ENCODE data around the gene KMT2C. TPM values are rescaled to one million over a fixed set of nuclear protein-coding genes. Genes with fewer than 3 reads are reported as not detected.

The KMT2C gene
- total and polyA plus RNA-seq, 2 experiments from 2014 or later: 21.9 to 47.7 TPM

- no peaks in the 10 kb centered on the region for H3K79me2 ChIP-seq
- WGBS (ENCODE audit: low lambda C conversion rate, missing lambda C conversion rate): 100% methylated on average over 3 of the region's 3 CpGs
- H4K20me1 ChIP-seq (ENCODE audit: insufficient read depth, poor library complexity, severe bottlenecking): peaks cover 3% of the 10 kb centered on the region
- H3K36me3 ChIP-seq (replicated peaks; ENCODE audit: insufficient read depth, low read depth): peaks cover 7% of the 10 kb centered on the region
- DNase-seq (ENCODE audit: low spot score): no peak
- no peak overlapping the region for H3K4me3 ChIP-seq
- H3K4me1 ChIP-seq (ENCODE audit: insufficient read depth): no peaks in the 10 kb centered on the region
- no peaks in the 10 kb centered on the region for H3K9me2 ChIP-seq (replicated peaks; ENCODE audit: insufficient read depth)
- H3K9me3 ChIP-seq (ENCODE audit: low read depth): no peaks in the 10 kb centered on the region
- H3K27me3 ChIP-seq: no peaks in the 10 kb centered on the region
- H3K27ac ChIP-seq: no peak overlapping the region
- H2AFZ ChIP-seq: no peak overlapping the region
- TF ChIP-seq EZH2phosphoT487 (IDR thresholded peaks at IDR 0.05; ENCODE audit: low read depth, severe bottlenecking, unreplicated experiment) (no peak), CTCF (IDR thresholded peaks at IDR 0.05; ENCODE audit: poor library complexity) (no peak), EZH2 (IDR thresholded peaks at IDR 0.05; ENCODE audit: borderline replicate concordance) (no peak)
- H3K4me2 ChIP-seq: no peak overlapping the region
These were observed 257.3 kb downstream of the KMT2C start for GRCh38 chr7:152178405-152179058.

GRCh38 chr7:152177681-152178404 is 258.0 kb downstream of the KMT2C start:
- no peak for TF ChIP-seq EZH2phosphoT487 (IDR thresholded peaks at IDR 0.05; ENCODE audit: low read depth, severe bottlenecking, unreplicated experiment)
- TF ChIP-seq CTCF (IDR thresholded peaks at IDR 0.05; ENCODE audit: poor library complexity): no peak
- no peak for TF ChIP-seq EZH2 (IDR thresholded peaks at IDR 0.05; ENCODE audit: borderline replicate concordance)

GRCh38 chr7:152176797-152177196 is 259.0 kb downstream of the KMT2C start:
- no peak overlapping the region for H2AFZ ChIP-seq
- no peaks in the 10 kb centered on the region for H4K20me1 ChIP-seq (ENCODE audit: insufficient read depth, poor library complexity, severe bottlenecking)
- no peaks in the 10 kb centered on the region for H3K4me1 ChIP-seq (ENCODE audit: insufficient read depth)
- H3K36me3 ChIP-seq (replicated peaks; ENCODE audit: insufficient read depth, low read depth): peaks cover 7% of the 10 kb centered on the region
- H3K79me2 ChIP-seq: no peaks in the 10 kb centered on the region
- no peaks in the 10 kb centered on the region for H3K9me2 ChIP-seq (replicated peaks; ENCODE audit: insufficient read depth)
- no peaks in the 10 kb centered on the region for H3K9me3 ChIP-seq (ENCODE audit: low read depth)
- H3K27me3 ChIP-seq: no peaks in the 10 kb centered on the region
- 94% methylated on average over 2 of the region's 2 CpGs for WGBS (ENCODE audit: low lambda C conversion rate, missing lambda C conversion rate)
- no peak overlapping the region for H3K27ac ChIP-seq
- no peak overlapping the region for H3K4me2 ChIP-seq
- DNase-seq (ENCODE audit: low spot score): no peak
- no peak for TF ChIP-seq EZH2phosphoT487 (IDR thresholded peaks at IDR 0.05; ENCODE audit: low read depth, severe bottlenecking, unreplicated experiment)
- TF ChIP-seq EZH2 (IDR thresholded peaks at IDR 0.05; ENCODE audit: borderline replicate concordance): no peak
- TF ChIP-seq CTCF (IDR thresholded peaks at IDR 0.05; ENCODE audit: poor library complexity): no peak
- H3K4me3 ChIP-seq: no peak overlapping the region

More at GRCh38 chr7:152177681-152178404, 258.0 kb downstream of the KMT2C start:
- Histone ChIP-seq H3K27me3 (no peaks in the 10 kb centered on the region), H3K79me2 (no peaks in the 10 kb centered on the region), H3K36me3 (replicated peaks; ENCODE audit: insufficient read depth, low read depth) (peaks cover 7% of the 10 kb centered on the region), H3K27ac (no peak overlapping the region), H3K9me3 (ENCODE audit: low read depth) (no peaks in the 10 kb centered on the region), H2AFZ (no peak overlapping the region), H3K9me2 (replicated peaks; ENCODE audit: insufficient read depth) (no peaks in the 10 kb centered on the region), H3K4me1 (ENCODE audit: insufficient read depth) (no peaks in the 10 kb centered on the region), H3K4me2 (no peak overlapping the region), H3K4me3 (no peak overlapping the region), H4K20me1 (ENCODE audit: insufficient read depth, poor library complexity, severe bottlenecking) (no peaks in the 10 kb centered on the region)
- DNase-seq (ENCODE audit: low spot score): no peak
- 95% methylated on average over 7 of the region's 7 CpGs for WGBS (ENCODE audit: low lambda C conversion rate, missing lambda C conversion rate)
